ENCODE data around the gene TM4SF5.

Gene TM4SF5

DNA sequence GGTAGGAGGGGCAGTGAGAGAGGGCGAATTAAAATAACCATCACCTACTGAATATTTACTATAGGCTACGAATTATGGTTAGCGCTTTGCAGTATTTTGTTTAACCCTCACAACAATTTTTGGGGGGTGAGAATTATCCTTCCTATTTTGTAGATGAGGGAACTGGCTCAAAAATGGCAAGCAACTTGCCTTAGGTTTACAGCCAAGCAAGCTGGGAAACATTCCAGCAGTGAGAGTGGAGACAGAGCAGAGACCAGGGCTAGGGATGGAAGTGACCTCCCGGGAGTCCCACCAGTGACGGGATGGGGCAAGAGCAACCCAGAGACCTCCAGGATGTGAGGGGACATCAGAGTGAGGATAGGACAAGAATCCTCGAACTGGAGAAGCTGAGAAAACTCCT lies 14.8 kb downstream of the TM4SF5 start:
- Histone ChIP-seq H3K9ac (no peak overlapping the region), H3K4me1 (peaks cover 22% of the 10 kb centered on the region), H3K9me3 (ENCODE audit: control insufficient read depth, low read length) (no peaks in the 10 kb centered on the region), H3K4me3 (ENCODE audit: low read depth, low read length) (peak overlapping the region; percentile 50), H3K4me2 (ENCODE audit: low read length) (peak overlapping the region; percentile 71), H3K27ac (peak overlapping the region; percentile 85), H2AFZ (peak overlapping the region; percentile 72), H3K27me3 (ENCODE audit: control insufficient read depth, insufficient read depth, low read length) (no peaks in the 10 kb centered on the region), H3K36me3 (ENCODE audit: control insufficient read depth, insufficient read depth, low read length) (no peaks in the 10 kb centered on the region), H3K79me2 (no peaks in the 10 kb centered on the region)
- TF ChIP-seq, protein P1, sequence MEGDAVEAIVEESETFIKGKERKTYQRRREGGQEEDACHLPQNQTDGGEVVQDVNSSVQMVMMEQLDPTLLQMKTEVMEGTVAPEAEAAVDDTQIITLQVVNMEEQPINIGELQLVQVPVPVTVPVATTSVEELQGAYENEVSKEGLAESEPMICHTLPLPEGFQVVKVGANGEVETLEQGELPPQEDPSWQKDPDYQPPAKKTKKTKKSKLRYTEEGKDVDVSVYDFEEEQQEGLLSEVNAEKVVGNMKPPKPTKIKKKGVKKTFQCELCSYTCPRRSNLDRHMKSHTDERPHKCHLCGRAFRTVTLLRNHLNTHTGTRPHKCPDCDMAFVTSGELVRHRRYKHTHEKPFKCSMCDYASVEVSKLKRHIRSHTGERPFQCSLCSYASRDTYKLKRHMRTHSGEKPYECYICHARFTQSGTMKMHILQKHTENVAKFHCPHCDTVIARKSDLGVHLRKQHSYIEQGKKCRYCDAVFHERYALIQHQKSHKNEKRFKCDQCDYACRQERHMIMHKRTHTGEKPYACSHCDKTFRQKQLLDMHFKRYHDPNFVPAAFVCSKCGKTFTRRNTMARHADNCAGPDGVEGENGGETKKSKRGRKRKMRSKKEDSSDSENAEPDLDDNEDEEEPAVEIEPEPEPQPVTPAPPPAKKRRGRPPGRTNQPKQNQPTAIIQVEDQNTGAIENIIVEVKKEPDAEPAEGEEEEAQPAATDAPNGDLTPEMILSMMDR (IDR thresholded peaks at IDR 0.05) = no peak

DNA sequence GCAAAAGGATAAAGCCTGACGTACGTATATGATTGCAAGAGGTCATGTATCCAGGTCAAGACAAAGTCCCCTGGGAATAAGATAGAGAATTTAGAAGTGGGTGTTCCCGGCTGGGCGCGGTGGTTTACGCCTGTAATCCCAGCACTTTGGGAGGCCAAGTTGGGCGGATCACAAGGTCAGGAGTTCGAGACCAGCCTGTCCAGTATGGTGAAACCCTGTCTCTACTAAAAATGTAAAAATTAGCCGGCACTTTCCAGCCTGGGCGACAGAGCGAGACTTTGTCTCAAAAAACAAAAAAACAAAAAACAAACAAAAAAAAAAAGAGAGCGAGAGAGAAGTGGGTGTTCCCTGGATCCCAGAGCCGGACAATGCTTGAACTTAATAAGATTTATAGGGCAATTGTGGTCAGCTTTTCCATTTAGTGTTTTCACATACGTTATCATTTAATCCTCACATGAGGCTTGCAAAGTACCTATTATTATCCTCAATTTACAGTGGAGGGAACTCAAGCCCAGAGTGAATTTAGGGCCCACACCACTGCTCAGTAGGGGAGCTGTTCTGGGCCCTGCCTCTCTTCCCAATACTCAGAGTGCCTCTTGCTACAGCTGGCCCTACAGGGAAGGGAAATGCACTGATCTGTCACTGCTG lies 16.6 kb downstream of the TM4SF5 start:
- peak overlapping the region; percentile 81 for H2AFZ ChIP-seq
- no peaks in the 10 kb centered on the region for H3K79me2 ChIP-seq
- H3K9ac ChIP-seq = no peak overlapping the region
- peak overlapping the region; percentile 91 for H3K27ac ChIP-seq
- H3K4me1 ChIP-seq = peaks cover 22% of the 10 kb centered on the region
- peak overlapping the region; percentile 92 for H3K4me2 ChIP-seq (ENCODE audit: low read length)
- TF ChIP-seq, protein P1 (IDR thresholded peaks at IDR 0.05) = no peak
- peak overlapping the region; percentile 80 for H3K4me3 ChIP-seq (ENCODE audit: low read depth, low read length)
- no peaks in the 10 kb centered on the region for H3K36me3 ChIP-seq (ENCODE audit: control insufficient read depth, insufficient read depth, low read length)
- no peaks in the 10 kb centered on the region for H3K9me3 ChIP-seq (ENCODE audit: control insufficient read depth, low read length)
- H3K27me3 ChIP-seq (ENCODE audit: control insufficient read depth, insufficient read depth, low read length) = no peaks in the 10 kb centered on the region

DNA sequence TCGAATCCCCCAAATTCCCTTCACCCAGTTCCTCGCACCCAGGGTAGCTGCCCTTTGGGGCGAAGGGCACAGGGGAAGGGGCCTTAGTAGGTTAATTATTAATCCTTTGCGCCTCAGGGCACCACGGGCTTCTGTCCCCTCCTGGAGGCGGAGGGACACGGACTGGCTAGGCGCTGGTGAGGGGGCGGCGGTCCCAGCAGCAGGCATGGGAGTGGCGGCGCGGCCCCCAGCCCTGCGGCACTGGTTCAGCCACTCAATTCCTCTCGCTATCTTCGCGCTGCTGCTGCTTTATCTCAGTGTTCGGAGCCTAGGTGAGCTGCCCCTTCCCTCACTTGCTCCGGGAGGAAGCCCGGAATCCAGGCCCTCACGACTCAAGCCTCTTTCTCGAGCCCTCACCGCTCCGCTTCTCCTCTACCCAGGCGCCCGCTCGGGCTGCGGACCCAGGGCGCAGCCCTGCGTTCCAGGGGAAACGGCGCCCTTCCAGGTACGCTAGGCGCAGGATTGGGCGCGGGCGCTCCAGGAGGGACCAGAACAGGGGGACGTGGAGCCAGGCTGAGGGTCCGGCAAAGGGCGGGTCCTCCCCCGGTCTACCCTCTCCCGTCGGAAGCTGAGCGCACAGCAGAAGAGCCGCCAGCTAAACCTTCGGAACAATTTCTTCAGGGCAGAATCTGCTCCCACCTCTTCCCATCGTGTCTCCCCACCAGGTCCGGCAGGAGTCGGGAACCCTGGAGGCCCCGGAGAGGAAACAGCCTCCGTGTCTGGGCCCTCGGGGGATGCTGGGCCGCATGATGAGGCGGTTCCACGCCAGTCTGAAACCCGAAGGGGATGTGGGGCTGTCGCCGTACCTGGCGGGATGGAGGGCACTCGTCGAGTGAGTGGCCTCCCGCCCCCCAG lies 17.4 kb downstream of the TM4SF5 start, which contains the start of gene GLTPD2:
GLTPD2 (plus strand) TSS at position 158 of the 894 bp plus-strand sequence; CDS start at position 206, 48 bp downstream.
- Histone ChIP-seq H3K79me2 (no peaks in the 10 kb centered on the region), H3K36me3 (ENCODE audit: control insufficient read depth, insufficient read depth, low read length) (no peaks in the 10 kb centered on the region), H3K4me3 (ENCODE audit: low read depth, low read length) (peak within 1 kb of the TSS; percentile 80), H3K4me1 (peaks cover 22% of the 10 kb centered on the region), H3K4me2 (ENCODE audit: low read length) (peak within 1 kb of the TSS; percentile 92), H3K9me3 (ENCODE audit: control insufficient read depth, low read length) (no peaks in the 10 kb centered on the region), H3K27me3 (ENCODE audit: control insufficient read depth, insufficient read depth, low read length) (no peaks in the 10 kb centered on the region), H3K27ac (peak within 1 kb of the TSS; percentile 91), H2AFZ (peak within 1 kb of the TSS; percentile 81), H3K9ac (peak within 1 kb of the TSS; percentile 56)
- TF ChIP-seq, protein P1 (IDR thresholded peaks at IDR 0.05) = no peak

DNA sequence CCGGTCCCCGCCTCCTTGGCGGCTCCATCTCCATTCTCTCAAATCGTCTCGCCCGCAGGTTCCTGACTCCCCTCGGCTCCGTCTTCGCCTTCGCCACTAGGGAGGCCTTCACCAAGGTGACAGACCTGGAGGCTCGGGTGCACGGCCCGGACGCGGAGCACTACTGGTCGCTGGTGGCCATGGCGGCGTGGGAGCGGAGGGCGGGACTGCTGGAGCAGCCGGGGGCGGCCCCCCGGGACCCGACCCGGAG lies 17.9 kb downstream of the TM4SF5 start:
- H3K36me3 ChIP-seq (ENCODE audit: control insufficient read depth, insufficient read depth, low read length) = no peaks in the 10 kb centered on the region
- H3K27ac ChIP-seq = peak overlapping the region; percentile 91
- no peaks in the 10 kb centered on the region for H3K27me3 ChIP-seq (ENCODE audit: control insufficient read depth, insufficient read depth, low read length)
- peak overlapping the region; percentile 92 for H3K4me2 ChIP-seq (ENCODE audit: low read length)
- H3K9ac ChIP-seq = peak overlapping the region; percentile 56
- no peaks in the 10 kb centered on the region for H3K9me3 ChIP-seq (ENCODE audit: control insufficient read depth, low read length)
- peaks cover 22% of the 10 kb centered on the region for H3K4me1 ChIP-seq
- H3K79me2 ChIP-seq = no peaks in the 10 kb centered on the region
- TF ChIP-seq, protein P1 (IDR thresholded peaks at IDR 0.05) = no peak
- H3K4me3 ChIP-seq (ENCODE audit: low read depth, low read length) = peak overlapping the region; percentile 80
- H2AFZ ChIP-seq = peak overlapping the region; percentile 81

Data from parathyroid adenoma (tissue), 2 donors.